ENCODE results near the gene DOK5. TPM values are rescaled to one million over a fixed set of nuclear protein-coding genes. Genes with fewer than 3 reads are reported as not detected.
A peak's percentile ranks its signal among the peaks of the same experiment; 100 is the strongest.

DOK5 gene
- total and polyA plus RNA-seq, 2 experiments from 2014 or later = 5.0 to 6.9 TPM

DNA sequence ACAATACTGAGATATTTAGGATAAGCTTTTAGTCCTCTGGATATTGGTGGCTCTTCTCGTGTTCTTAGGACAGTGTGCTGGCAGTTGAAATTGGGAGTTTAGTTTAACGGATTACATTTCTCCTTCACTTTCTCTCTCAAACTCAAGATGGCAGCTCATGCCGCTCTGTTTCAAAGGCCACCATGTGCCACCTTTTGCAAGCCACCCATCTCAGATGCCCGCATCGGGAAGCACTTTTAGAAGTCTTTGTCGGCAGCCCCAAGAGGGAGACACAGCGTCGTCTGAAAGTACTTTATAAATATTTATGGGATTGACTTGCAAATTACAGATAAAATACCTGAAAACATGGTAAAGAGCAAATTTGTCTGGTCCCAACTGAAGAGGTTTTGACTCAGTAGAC is 73.5 kb downstream of the DOK5 start:
- no peak for ATAC-seq
- Histone ChIP-seq H3K9me2 (ENCODE audit: insufficient read depth) (peaks cover 9% of the 10 kb centered on the region; the same call in 1 of the 2 replicates), H2AFZ (no peak overlapping the region), H3K4me3 (no peak overlapping the region), H3K4me1 (ENCODE audit: insufficient read depth) (peaks cover 16% of the 10 kb centered on the region; the same call in 1 of the 2 replicates), H3K4me2 (no peak overlapping the region), H3K79me2 (replicated peaks; ENCODE audit: insufficient read depth) (no peaks in the 10 kb centered on the region), H3K27ac (ENCODE audit: low read depth) (no peak overlapping the region), H3F3A (replicated peaks; ENCODE audit: low read depth) (no peaks in the 10 kb centered on the region), H4K20me1 (replicated peaks; ENCODE audit: insufficient read depth) (no peaks in the 10 kb centered on the region), H3K27me3 (ENCODE audit: insufficient read depth) (no peaks in the 10 kb centered on the region), H3K36me3 (ENCODE audit: insufficient read depth) (peaks cover 8% of the 10 kb centered on the region; the same call in 1 of the 2 replicates)
- peak overlapping the region; percentile 34; the same call in 1 of the 2 replicates for H3K27ac Mint-ChIP-seq
- TF ChIP-seq, protein P1, sequence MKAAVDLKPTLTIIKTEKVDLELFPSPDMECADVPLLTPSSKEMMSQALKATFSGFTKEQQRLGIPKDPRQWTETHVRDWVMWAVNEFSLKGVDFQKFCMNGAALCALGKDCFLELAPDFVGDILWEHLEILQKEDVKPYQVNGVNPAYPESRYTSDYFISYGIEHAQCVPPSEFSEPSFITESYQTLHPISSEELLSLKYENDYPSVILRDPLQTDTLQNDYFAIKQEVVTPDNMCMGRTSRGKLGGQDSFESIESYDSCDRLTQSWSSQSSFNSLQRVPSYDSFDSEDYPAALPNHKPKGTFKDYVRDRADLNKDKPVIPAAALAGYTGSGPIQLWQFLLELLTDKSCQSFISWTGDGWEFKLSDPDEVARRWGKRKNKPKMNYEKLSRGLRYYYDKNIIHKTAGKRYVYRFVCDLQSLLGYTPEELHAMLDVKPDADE (IDR thresholded peaks at IDR 0.05) = no peak
- TF ChIP-seq EZH2 (IDR thresholded peaks at IDR 0.05; ENCODE audit: low read depth, unreplicated experiment) (no peak), POLR2AphosphoS5 (IDR thresholded peaks at IDR 0.05; ENCODE audit: low read depth) (no peak), JUNB (IDR thresholded peaks at IDR 0.05; ENCODE audit: unreplicated experiment) (no peak), EZH2phosphoT487 (IDR thresholded peaks at IDR 0.05; ENCODE audit: unreplicated experiment) (no peak), ZNF331 (CRISPR knock-in tag; IDR thresholded peaks at IDR 0.05; ENCODE audit: low read depth) (no peak), CTCF (conservative IDR thresholded peaks at IDR 0.05; ENCODE audit: low read depth in 2 of 2) (no peak), ZNF114 (CRISPR knock-in tag; IDR thresholded peaks at IDR 0.05) (no peak), STAT1 (IDR thresholded peaks at IDR 0.05; ENCODE audit: unreplicated experiment) (no peak), NANOG (IDR thresholded peaks at IDR 0.05; ENCODE audit: borderline replicate concordance) (no peak)
- TF ChIP-seq, protein P2, sequence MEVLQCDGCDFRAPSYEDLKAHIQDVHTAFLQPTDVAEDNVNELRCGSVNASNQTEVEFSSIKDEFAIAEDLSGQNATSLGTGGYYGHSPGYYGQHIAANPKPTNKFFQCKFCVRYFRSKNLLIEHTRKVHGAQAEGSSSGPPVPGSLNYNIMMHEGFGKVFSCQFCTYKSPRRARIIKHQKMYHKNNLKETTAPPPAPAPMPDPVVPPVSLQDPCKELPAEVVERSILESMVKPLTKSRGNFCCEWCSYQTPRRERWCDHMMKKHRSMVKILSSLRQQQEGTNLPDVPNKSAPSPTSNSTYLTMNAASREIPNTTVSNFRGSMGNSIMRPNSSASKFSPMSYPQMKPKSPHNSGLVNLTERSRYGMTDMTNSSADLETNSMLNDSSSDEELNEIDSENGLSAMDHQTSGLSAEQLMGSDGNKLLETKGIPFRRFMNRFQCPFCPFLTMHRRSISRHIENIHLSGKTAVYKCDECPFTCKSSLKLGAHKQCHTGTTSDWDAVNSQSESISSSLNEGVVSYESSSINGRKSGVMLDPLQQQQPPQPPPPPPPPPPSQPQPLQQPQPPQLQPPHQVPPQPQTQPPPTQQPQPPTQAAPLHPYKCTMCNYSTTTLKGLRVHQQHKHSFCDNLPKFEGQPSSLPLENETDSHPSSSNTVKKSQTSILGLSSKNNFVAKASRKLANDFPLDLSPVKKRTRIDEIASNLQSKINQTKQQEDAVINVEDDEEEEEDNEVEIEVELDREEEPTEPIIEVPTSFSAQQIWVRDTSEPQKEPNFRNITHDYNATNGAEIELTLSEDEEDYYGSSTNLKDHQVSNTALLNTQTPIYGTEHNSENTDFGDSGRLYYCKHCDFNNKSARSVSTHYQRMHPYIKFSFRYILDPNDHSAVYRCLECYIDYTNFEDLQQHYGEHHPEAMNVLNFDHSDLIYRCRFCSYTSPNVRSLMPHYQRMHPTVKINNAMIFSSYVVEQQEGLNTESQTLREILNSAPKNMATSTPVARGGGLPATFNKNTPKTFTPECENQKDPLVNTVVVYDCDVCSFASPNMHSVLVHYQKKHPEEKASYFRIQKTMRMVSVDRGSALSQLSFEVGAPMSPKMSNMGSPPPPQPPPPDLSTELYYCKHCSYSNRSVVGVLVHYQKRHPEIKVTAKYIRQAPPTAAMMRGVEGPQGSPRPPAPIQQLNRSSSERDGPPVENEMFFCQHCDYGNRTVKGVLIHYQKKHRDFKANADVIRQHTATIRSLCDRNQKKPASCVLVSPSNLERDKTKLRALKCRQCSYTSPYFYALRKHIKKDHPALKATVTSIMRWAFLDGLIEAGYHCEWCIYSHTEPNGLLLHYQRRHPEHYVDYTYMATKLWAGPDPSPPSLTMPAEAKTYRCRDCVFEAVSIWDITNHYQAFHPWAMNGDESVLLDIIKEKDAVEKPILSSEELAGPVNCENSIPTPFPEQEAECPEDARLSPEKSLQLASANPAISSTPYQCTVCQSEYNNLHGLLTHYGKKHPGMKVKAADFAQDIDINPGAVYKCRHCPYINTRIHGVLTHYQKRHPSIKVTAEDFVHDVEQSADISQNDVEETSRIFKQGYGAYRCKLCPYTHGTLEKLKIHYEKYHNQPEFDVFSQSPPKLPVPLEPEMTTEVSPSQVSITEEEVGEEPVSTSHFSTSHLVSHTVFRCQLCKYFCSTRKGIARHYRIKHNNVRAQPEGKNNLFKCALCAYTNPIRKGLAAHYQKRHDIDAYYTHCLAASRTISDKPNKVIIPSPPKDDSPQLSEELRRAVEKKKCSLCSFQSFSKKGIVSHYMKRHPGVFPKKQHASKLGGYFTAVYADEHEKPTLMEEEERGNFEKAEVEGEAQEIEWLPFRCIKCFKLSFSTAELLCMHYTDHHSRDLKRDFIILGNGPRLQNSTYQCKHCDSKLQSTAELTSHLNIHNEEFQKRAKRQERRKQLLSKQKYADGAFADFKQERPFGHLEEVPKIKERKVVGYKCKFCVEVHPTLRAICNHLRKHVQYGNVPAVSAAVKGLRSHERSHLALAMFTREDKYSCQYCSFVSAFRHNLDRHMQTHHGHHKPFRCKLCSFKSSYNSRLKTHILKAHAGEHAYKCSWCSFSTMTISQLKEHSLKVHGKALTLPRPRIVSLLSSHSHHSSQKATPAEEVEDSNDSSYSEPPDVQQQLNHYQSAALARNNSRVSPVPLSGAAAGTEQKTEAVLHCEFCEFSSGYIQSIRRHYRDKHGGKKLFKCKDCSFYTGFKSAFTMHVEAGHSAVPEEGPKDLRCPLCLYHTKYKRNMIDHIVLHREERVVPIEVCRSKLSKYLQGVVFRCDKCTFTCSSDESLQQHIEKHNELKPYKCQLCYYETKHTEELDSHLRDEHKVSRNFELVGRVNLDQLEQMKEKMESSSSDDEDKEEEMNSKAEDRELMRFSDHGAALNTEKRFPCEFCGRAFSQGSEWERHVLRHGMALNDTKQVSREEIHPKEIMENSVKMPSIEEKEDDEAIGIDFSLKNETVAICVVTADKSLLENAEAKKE (CRISPR knock-in tag; IDR thresholded peaks at IDR 0.05) = no peak
- TF ChIP-seq, protein P3, sequence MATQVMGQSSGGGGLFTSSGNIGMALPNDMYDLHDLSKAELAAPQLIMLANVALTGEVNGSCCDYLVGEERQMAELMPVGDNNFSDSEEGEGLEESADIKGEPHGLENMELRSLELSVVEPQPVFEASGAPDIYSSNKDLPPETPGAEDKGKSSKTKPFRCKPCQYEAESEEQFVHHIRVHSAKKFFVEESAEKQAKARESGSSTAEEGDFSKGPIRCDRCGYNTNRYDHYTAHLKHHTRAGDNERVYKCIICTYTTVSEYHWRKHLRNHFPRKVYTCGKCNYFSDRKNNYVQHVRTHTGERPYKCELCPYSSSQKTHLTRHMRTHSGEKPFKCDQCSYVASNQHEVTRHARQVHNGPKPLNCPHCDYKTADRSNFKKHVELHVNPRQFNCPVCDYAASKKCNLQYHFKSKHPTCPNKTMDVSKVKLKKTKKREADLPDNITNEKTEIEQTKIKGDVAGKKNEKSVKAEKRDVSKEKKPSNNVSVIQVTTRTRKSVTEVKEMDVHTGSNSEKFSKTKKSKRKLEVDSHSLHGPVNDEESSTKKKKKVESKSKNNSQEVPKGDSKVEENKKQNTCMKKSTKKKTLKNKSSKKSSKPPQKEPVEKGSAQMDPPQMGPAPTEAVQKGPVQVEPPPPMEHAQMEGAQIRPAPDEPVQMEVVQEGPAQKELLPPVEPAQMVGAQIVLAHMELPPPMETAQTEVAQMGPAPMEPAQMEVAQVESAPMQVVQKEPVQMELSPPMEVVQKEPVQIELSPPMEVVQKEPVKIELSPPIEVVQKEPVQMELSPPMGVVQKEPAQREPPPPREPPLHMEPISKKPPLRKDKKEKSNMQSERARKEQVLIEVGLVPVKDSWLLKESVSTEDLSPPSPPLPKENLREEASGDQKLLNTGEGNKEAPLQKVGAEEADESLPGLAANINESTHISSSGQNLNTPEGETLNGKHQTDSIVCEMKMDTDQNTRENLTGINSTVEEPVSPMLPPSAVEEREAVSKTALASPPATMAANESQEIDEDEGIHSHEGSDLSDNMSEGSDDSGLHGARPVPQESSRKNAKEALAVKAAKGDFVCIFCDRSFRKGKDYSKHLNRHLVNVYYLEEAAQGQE (IDR thresholded peaks at IDR 0.05; ENCODE audit: unreplicated experiment) = no peak
- H3K4me3 Mint-ChIP-seq = no peak overlapping the region
- H3K36me3 Mint-ChIP-seq (ENCODE audit: low read depth) = peaks cover 6% of the 10 kb centered on the region; the same call in 2 of the 3 replicates
- H3K27me3 Mint-ChIP-seq (ENCODE audit: insufficient read depth, low read depth, poor library complexity) = no peaks in the 10 kb centered on the region
- H3K4me1 Mint-ChIP-seq = peaks cover 12% of the 10 kb centered on the region
- no peak for DNase-seq (ENCODE audit: low spot score)
- H3K9me3 Mint-ChIP-seq = peaks cover 7% of the 10 kb centered on the region

Measured in GM23338 (cell line).